GM04503 (cell line): ENCODE results near the gene MMADHC.
"Not testable (repeated sequence)": the region's sequence is repeated elsewhere in the genome, so short reads cannot be mapped to it uniquely, and the experiment has no call there.

Experiments used
- DNase-seq: peaks from one replicate; pipeline ENCODE4 v3.0.0-alpha.2; 2012; ENCODE audit warnings: low read depth

MMADHC gene

DNA sequence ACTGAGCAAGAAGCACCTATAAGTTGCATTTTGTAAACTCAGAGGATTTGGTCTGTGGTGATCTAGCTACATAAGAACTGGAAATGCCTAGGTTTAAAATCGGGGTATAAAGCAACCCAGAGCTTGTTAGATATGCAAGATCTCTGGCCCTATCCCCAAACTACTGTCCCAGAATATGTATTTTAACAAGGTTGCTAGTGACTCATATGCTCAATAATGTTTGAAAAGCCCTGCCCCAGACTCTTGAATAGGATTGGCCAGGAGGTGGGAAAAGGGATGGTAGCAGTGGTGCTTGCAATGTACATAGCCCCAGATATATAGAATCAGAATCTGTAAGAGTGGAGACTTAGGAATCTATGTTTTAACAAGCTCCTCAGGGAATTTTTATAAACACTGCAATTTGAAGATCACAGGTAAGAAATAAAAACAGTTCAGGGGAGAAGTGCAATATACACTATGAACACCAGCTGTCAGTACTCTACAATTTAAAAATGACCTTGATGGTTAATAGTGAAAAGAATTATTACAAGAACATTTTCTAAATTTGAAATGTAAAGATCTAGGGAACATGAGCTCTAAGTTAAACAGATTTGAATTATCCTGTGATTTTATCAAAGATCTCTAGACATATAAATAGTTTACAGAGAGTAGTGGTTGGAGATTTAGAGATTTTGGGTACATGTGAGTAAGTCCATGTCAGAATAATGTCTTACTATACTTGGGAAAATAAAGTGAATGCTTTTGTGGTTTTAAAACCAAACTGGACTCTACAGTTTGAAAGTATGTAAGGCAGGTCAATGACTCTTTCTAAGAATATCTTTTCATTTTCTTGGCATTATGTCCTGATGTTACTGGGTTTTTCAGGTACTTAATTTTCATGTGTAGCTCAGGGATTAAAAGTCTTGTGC, 7.7 kb upstream of the MMADHC start:
- no peak for DNase-seq

DNA sequence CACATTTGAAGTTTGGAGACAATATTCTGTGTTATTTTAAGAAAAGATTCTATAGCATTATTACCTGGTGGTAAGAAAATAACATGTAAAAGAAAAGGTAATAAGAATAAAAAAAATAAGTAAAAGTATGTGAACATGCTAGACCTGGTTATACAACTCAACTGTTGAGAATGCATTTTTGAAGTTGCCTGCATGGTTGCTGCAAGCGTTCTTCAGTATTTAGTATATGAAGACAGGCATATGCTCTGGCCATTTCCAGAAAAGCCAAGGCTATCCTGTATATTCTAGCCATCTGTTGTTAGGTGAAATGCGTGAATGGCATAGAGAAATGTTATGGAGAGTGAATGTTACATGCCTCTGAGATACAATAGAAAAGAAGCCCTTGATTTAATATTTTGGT, 6.8 kb upstream of the MMADHC start:
- no peak for DNase-seq

DNA sequence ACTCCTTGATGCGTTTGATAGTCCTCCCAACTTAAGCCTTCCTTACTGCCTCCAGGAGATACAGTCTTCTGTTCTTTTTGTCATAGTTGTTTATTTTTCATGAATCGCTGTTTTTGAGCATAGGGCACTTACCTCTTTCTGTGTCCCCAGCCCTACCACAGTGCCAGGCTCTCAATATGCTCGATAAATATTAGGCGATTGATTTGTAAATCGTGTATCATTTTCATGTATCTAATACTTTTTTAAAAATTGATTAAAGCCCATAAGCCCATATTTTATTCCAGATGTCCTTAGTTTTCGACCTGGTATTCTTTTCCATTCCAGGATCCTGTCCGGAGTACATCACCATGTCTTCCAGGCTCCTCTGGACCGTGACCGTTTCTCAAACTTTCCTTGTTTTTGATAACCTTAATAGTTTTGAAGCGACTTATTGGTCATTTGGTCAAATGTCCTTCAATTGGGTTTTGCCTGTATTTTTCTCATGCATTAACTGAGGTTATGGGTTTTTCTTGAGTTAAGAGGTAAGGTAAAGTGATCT, 444 bp upstream of the MMADHC start:
- no peak for DNase-seq

DNA sequence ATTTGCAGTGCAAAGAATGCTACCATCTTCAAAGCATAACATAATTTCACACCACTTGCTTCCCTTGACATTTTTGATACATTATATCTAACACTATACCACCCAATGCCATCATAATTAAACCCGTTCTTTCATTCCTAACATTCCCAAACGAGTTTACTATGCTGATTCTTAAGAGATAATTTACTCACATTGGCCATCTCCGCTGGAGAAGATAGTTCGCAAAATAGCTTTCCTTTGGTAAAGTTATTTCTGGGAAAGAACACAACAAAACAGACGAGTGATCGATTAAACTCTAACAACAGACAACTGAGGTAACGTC, 716 bp downstream of the MMADHC start:
- DNase-seq, result no peak

DNA sequence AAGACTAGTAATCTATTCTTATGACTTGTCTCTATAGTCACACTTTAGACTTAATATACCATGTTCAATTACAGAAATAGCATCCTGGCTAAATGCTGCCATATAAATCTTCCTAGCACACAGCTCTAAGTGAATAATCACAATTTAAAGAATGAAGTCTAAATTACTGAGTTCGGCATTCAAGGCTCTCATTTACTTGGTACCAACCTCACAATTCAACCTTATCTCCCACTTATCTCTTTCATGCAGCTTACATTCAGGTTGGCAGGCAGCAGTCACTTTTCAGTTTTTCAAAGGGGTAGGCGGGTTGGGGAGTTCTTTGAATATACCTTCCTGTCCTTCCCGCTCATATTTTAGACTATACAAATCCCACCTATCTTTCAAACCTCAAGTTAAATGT, 1.5 kb downstream of the MMADHC start:
- no peak for DNase-seq

DNA sequence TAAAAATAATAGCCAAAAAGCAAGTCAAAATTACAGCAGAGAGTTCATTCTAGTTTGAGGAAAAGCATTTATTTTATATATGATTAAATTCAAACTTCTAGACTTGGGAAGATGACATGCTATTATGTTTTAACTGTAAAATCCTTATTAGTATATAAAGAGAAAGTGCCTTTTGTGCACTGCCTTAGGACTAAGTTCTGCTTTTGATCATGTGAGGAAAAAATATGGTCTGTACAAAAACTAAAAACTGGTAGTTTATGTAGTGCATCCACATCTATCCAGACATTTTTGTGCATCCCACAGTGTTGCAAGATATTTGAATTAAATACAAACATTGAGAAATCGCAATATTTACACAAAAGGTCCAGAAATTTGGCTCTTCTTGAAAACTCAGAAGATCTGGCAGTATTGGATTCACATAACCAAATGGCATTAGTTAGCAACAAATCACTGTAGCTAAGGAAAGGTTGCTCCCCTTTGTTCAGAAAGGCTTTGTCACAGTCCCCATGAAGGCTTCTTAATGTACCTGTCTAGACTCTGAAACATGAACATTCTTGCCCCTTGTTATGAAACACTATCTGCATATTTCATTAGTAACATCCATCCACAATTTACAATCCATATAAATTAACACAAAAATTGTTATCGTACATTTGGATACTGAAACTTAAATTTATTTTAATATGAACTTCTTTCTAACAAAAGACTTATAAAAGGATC, 2.2 kb downstream of the MMADHC start:
- no peak for DNase-seq

DNA sequence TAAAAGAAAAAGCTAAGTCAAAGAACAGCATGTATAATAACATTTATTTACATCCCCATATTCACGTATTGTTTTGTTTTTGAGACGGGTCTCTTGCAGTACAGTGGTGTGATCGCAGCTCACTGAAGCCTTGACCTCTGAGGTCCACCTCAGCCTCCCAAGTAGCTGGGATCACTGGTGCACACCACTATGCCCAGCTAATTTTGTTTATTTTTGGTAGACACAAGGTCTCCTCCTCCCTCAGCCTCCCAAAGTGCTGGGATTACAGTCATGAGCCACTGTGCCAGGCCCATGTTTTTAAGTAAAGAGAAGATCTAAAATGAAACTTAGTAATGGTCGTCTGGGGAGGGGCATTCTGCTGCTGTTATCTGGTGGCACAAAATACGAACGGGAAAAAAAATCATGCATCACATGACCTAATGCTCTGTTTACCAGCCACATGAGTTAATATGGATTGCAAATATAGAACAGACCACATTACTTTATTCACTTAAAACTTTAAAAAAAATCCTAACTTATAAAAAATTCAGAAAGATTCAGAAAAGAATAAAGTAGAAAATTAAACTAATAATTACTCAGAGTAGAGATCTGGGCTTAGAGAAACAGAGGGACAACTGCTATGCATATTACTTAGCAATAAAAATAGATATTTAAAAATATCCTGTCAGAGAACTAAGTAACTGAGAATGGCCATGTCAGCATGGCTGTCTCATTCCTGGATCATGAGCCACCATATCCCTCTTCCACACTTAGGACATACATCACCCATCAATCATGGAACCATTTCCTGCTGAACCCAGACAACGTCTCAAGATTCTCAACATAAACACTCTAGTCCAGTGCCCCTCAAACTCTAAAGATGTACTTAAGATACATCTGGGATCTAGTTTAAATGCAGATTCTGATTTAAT, 7.3 kb downstream of the MMADHC start:
- DNase-seq, result no peak

DNA sequence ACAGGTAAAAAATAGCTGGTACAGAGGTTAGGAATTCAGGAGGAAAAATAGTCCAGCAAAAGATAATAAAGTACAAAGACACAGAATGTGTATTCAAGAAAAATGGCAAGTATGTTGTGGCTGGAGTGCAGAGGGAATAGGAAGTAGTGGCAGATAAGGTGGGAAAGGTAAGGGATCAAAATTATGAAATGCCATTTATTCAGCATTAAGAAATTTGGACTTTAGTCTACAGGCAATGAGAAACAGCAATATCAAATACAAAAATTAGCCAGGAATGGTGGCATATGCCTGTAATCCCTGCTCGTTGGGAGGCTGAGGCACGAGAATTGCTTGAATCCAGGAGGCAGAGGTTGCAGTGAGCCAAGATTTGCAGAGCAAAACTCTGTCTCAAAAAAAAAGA, 10.3 kb downstream of the MMADHC start:
- no peak for DNase-seq

DNA sequence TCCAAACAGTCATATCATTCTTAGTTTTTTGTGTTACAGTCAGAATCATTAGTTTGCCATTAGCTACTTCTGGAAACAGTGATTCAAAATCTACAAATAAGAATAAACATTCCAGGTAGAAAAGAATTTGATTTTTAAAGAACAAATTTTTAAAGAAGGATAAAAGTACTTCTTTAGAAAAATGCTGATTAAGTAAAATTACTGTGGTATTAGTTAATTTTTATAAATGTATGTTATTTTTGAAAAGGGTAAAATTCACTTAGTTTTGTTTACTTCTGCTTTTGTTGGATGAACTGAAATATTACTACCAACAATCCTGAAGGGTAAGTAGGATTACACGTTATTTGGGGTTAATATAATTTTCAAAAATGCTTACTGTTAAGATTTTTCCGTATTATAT, 11.8 kb downstream of the MMADHC start:
- DNase-seq, result no peak

DNA sequence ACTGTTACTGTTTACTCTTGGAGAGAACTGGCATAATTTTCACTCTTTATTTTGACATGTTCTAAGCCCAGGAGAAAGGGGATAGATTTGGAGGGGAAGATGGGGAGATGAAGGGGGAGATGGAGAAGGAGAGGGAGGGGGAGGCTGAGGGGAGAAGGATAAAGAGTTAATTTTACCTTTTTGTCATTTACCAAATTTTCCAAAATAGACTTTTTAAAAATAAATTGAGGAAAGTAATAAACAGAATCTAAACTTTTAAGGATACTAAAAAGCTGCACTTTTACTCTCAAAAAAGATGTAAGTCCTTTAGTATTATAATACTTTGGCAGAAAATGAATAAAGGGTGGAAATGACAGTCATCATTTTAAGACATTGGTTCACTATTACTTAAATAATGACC, 12.3 kb downstream of the MMADHC start:
- no peak for DNase-seq

DNA sequence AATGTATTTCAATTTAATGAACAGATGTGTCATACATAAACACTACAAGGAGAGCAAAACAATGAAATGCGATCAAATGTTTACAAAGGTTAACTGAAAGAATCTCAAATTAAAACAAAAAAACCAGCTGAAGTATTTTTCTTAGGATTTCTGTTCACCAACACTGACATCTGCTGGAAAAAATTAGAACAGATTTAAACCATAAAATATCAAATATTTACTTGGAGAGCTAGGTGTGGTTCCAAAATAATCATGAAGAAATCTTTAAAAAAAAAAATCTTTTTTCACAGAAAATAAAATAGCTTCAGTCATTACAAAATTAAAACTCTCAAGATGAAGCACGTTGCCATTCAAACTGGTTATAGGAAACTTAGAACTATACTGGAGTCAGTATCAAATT, 13.8 kb downstream of the MMADHC start:
- no peak for DNase-seq

DNA sequence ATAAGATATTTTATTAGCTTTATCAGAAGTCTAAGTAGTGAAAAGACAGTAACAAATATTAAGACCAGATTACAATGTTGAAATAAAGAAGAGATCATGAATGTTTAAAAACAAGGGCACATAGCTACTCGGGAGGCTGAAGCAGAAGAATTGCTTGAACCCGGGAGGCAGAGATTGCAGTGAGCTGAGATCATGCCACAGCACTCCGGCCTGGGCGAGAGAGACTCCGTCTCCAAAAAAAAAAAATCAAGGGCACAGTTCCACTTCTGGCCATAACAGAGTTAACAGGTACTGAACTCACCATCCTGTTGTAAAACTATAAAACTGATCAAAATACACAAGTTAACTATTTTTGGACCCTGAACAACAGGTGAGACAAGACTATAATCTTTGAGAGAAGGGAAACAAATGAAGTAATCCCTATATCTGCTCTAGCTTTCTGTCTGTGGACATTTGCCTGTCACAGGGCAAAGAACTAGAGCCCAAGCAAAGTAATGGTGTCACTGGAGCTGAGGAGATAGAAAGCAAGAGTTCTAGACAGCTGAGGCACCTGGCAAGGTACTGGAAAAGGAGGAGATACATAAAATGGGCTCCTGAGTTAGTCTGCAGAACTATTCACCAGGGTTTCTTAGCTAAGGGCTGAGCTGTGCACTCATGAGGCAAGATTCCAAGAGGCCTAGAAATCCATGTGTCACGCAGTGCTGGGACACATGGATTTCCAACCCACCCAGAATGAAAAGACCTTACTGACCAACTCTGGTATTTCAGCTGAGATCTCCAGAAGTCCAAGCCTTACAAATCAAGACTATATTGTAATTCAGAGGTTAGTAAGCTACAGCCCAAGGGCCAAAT, 15.2 kb downstream of the MMADHC start:
- peak; percentile 29 for DNase-seq

DNA sequence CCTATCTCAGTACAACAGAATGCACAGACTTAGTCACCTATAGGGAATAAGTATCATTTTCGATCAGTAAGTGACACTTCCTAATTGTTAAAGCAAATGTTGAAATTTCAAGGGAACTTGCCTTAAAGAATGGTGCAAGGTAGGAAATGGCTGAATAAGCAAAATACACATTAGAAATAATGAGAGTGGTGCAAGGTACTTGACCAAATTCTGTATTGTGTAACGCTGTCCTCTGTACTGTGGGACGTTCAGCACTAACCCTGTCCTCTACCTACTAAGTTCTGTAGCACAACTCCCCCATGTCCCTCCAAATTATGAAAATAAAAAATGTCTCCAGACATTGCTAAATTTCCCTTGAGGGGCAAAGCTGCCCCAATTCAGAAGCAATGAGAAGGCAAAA, 19.4 kb downstream of the MMADHC start:
- no peak for DNase-seq

DNA sequence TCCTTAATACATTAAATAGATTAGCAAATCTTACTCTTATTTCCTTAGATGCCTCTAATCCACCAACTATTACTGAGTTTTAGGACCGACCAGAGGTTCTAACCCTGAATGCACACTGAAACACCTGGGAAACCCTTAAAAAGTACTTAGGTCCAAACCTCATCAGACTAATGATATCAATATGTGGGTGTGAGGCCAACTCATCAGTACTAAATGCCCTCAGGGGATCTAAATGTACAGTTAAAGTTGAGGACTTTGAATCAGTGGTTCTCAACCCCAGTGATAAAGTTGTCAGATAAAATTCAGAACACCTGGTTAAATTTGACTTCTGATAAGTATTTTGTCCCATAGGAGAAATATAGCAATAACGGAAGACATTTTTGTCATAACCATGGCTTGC, 20.9 kb downstream of the MMADHC start:
- DNase-seq, result no peak

DNA sequence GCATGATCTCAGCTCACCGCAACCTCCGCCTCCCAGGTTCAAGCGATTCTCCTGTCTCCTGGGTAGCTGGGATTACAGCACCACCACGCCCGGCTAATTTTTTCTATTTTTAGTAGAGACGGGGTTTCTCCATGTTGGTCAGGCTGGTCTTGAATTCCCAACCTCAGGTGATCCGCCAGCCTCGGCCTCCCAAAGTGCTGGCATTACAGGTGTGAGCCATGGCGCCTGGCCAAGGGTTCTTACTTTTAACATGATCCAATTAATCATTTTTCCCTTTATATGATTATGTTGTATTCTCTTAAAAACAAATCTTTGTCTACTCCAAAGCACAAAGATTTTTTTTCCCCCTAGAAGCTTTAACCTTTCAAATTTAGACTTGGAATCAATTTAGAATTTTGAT, 21.9 kb downstream of the MMADHC start:
- not testable (repeated sequence) for DNase-seq

DNA sequence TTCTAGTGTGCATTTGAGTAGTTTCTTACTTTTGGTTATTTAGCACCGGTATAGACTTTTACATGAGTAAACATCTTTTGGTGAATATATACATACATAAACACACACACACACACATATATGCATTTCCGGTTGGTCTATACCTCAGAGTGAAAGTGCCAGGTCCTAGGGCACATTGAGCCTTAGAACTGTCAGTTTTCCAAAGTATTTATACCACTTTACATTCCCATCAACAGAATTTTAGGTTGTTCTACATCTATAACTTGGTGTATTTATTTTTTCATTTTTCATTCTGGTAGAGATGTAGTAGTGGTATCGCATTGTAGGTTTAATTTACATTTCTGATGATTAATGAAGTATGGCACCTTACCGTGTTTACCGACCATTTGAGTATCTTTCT, 22.6 kb downstream of the MMADHC start:
- no peak for DNase-seq

DNA sequence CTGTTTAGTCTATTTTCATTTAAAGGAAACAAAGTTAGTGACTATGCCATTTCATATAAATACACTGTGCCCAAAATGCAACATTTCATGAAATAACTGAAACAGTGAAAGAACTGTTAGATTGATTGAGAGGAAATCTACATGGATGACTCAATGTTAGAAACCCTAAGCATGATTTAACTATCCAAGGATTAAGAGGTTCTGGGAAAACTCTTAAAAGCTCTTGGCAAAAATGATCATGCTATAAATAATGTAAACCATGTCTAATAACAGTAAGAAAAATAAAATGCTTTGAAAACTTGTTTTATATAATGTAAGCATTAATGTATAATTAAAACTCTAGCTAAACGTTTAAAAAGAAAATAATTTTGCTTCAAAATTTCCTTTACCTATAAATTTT, 23.5 kb downstream of the MMADHC start:
- DNase-seq, result no peak

DNA sequence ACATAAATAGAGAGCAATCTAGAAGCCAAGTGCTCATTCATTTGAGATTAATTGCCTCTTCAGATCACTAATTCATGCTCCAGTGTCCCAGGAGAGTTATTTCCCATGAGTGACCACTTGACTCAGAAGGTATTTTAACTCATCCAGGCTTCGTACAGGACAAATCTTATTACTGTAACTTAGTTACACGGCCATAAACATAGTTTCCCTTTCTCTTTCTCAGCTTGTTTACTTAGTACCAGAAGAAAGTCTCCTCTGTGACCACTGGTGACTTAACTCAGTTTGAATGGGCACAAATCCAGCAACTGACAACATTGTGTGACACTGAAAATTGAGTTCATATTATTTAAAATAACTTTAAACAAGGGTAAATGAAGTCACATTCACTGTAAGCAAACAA, 25.3 kb downstream of the MMADHC start:
- peak; percentile 57 for DNase-seq

DNA sequence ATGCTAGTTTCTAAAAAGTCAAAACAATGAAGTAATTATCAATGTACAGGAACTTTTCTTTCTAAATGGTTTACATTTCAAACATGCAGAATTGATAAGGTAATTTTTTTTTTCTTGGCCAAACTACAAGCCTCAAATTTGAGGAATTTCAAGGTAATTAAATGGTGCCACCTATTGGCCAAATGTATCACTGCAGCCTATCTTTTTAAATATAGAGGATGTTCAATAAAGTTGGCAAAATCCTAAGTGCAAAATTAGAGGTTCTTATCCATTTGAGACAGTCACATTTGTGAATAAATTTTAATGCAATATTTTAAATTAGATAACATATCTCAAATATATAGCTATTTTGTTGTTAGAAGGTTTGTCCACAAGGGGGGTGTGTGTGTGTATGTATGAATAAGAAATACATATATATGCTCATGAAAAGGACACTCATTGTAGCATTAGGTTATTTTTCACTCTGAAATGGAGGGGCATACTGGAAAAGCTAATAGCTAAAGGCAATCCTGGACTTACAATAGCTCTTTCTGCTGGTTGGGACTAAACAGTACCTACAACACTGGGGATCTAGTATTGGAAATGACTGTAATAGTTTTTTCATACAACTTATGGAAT, 26.2 kb downstream of the MMADHC start:
- DNase-seq, result no peak

DNA sequence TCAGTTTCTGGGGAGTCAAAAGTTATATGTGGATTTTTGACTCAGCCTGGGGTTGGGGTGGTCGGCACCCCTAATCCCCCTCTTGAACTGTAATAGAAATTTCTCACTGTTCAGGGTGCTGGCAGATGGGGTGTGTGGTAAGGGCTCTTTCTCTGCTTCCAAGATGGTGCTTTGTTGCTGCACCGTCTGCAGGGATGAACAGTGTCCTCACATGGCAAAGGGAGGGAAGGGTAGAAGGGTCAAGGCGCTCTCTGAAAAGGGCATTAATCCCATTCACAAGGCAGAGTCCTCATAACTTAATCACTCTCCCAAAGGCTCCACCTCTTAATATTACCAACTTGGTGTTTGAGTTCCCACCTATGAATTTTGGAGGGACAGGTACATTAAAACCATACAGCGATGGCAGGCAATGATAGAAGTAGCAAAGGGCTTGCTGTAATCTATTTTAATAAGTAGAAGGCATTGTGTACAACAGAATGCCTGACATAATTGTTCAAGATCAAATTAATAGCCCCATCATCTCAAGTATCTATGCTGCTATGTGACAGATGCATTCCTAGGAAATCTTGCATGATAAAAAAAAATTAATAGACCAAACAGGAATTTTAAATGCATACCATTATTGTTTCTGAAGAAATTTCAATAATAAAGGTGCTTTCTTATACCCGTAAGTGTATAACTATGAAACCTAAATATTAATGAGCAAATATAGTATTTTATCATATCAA, 28.1 kb downstream of the MMADHC start:
- DNase-seq, result no peak
